Fibroblast of skin of scalp (primary cell): ENCODE results near the gene CYP2A6. TPM values are rescaled to one million over a fixed set of nuclear protein-coding genes. Genes with fewer than 3 reads are reported as not detected.
"Not testable (repeated sequence)": the region's sequence is repeated elsewhere in the genome, so short reads cannot be mapped to it uniquely, and the experiment has no call there.

Experiments used
- DNase-seq: peaks from one replicate; pipeline ENCODE4 v3.0.0-alpha.2; 2013
- polyA plus RNA-seq, 2 experiments: library from polyadenylated mRNA; unstranded; fragments of 120-200 nt; gene quantifications; one replicate each; pipeline ENCODE4 v1.2.1, GENCODE V29; 2013; ENCODE audit not compliant: insufficient read length in 2 of 2

Gene CYP2A6
- polyA plus RNA-seq (2013, experiment 1 of 2; ENCODE audit: insufficient read length) = not detected
- not detected for polyA plus RNA-seq (2013, experiment 2 of 2; ENCODE audit: insufficient read length)

GRCh38 chr19:40850277-40850676 is at the start of gene CYP2A6:
Gene CYP2A6, minus strand, starts transcription at chr19:40850447. Its CDS starts 21 bp downstream, at chr19:40850426.
- DNase-seq = not testable (repeated sequence)

- not testable (repeated sequence) for DNase-seq
Measured at GRCh38 chr19:40899964-40900363, 49.7 kb upstream of the CYP2A6 start.

- DNase-seq = not testable (repeated sequence)
Measured at GRCh38 chr19:40896843-40897789, 46.9 kb upstream of the CYP2A6 start.

- no peak for DNase-seq
Measured at GRCh38 chr19:40896418-40896796, 46.2 kb upstream of the CYP2A6 start.

- no peak for DNase-seq
Measured at GRCh38 chr19:40893112-40893511, 42.9 kb upstream of the CYP2A6 start.

GRCh38 chr19:40889366-40889765 is 39.1 kb upstream of the CYP2A6 start:
- DNase-seq = no peak

GRCh38 chr19:40888191-40888590 is 37.9 kb upstream of the CYP2A6 start:
- DNase-seq = no peak

- DNase-seq = not testable (repeated sequence)
Measured at GRCh38 chr19:40884187-40884931, 34.1 kb upstream of the CYP2A6 start.

- not testable (repeated sequence) for DNase-seq
Measured at GRCh38 chr19:40882062-40882461, 31.8 kb upstream of the CYP2A6 start, which contains the start of gene CYP2A7. Gene CYP2A7, minus strand, starts transcription at chr19:40882231. Its CDS starts 21 bp downstream, at chr19:40882210.

- DNase-seq = not testable (repeated sequence)
Measured at GRCh38 chr19:40879349-40879748, 29.1 kb upstream of the CYP2A6 start.

GRCh38 chr19:40875526-40875951 is 25.3 kb upstream of the CYP2A6 start:
- not testable (repeated sequence) for DNase-seq

GRCh38 chr19:40874874-40875273 is 24.6 kb upstream of the CYP2A6 start:
- DNase-seq = not testable (repeated sequence)

GRCh38 chr19:40873873-40874272 is 23.6 kb upstream of the CYP2A6 start:
- not testable (repeated sequence) for DNase-seq

- no peak for DNase-seq
Measured at GRCh38 chr19:40872209-40872608, 22.0 kb upstream of the CYP2A6 start.

- no peak for DNase-seq
Measured at GRCh38 chr19:40867701-40868100, 17.5 kb upstream of the CYP2A6 start.

GRCh38 chr19:40864739-40865496 is 14.7 kb upstream of the CYP2A6 start:
- not testable (repeated sequence) for DNase-seq

- no peak for DNase-seq
Measured at GRCh38 chr19:40862785-40863184, 12.5 kb upstream of the CYP2A6 start.

GRCh38 chr19:40862333-40862732 is 12.1 kb upstream of the CYP2A6 start:
- DNase-seq = no peak

GRCh38 chr19:40858109-40858508 is 7.9 kb upstream of the CYP2A6 start:
- no peak for DNase-seq

GRCh38 chr19:40852467-40853152 is 2.4 kb upstream of the CYP2A6 start:
- DNase-seq = not testable (repeated sequence)

- not testable (repeated sequence) for DNase-seq
Measured at GRCh38 chr19:40846722-40847121, 3.5 kb downstream of the CYP2A6 start.

- not testable (repeated sequence) for DNase-seq
Measured at GRCh38 chr19:40843653-40844052, 6.6 kb downstream of the CYP2A6 start.
